ENCODE measurements around the gene CERK. TPM values are rescaled to one million over a fixed set of nuclear protein-coding genes. Genes with fewer than 3 reads are reported as not detected.
"Not testable (repeated sequence)": the region's sequence is repeated elsewhere in the genome, so short reads cannot be mapped to it uniquely, and the experiment has no call there.

The CERK gene
- total RNA-seq, 2 experiments from 2014 or later = 38.1 to 41.3 TPM

DNA sequence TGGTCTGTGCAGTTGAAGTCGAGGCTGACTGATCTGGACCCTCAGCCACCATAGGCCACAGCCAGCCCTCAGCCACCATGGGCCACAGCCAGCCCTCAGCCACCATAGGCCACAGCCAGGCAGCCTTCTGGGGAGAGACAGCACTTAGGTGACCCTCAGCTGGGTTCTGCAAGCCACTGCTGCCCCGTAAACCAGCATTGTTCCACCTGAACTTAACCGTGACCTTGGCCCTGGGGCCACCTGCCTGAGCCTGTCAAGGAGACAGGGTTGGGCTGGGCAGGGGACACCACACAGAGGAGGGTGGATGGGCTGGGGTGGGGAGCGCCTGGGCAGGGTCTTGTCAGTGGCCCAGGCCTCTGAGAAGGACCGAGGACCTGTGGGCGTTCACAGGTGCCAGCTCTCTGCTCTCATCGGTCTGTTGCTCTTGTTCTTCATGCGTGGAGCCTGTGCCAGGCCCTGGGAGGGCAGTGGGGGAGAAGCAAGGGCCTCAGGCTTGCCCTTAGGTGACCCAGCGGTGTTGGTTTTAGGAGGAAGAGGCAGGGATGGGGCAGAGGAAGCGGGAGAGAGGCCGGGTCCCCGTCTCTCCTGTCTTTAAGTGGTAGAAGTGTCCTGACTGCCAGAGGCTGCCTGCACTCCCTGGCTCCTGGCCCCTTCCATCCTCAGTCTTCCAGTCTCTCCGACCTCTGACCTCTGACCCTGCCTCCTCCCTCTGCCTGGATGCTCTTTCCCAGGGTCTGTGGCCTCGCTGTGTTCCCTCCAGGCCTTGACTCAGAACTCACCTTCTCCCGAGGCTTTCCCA lies 81.0 kb downstream of the CERK start:
- Mint-ChIP-seq H3K27me3 (no peaks in the 10 kb centered on the region), H3K4me1 (peaks cover 37% of the 10 kb centered on the region), H3K36me3 (no peaks in the 10 kb centered on the region), H3K4me3 (no peak overlapping the region), H3K27ac (no peak overlapping the region), H3K9me3 (no peaks in the 10 kb centered on the region)
- no peak for DNase-seq

DNA sequence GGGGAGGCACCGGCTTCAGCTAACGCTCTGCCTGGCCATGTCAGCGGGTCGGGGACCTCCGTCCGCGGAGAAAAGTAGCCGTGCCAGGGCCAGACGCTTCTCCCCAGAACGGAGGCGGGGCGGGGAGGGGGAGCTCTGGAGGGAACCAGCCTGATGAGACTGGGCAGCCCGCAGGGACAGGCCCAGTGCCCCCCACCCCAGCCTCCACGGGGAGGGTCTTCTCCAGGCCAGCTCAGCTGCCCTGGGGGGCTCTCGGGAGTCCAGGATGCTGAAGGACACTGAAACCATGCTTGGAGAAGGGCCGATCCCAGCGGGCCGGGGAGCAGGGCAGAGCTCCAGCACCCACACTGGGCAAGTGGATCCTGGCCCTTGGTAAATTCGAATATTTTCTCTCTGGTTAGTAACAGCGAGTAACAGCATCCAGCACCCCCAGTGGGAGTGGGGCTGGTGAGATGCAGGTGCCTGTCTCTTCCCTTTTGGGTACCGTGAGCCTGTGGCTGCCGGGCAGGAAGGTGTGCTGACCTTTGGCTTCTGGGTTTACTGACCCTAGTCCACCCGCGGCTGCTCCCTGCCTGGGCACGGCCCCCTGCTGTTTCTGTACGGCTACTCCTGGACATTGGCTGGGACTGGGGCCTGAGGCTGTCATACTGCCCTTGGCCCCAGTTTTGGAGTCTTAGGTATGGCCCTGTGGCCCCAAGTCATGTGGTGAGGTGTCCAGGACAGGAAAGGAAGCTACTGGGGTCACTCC lies 82.0 kb downstream of the CERK start:
- H3K27ac Mint-ChIP-seq = no peak overlapping the region
- no peaks in the 10 kb centered on the region for H3K27me3 Mint-ChIP-seq
- no peaks in the 10 kb centered on the region for H3K9me3 Mint-ChIP-seq

DNA sequence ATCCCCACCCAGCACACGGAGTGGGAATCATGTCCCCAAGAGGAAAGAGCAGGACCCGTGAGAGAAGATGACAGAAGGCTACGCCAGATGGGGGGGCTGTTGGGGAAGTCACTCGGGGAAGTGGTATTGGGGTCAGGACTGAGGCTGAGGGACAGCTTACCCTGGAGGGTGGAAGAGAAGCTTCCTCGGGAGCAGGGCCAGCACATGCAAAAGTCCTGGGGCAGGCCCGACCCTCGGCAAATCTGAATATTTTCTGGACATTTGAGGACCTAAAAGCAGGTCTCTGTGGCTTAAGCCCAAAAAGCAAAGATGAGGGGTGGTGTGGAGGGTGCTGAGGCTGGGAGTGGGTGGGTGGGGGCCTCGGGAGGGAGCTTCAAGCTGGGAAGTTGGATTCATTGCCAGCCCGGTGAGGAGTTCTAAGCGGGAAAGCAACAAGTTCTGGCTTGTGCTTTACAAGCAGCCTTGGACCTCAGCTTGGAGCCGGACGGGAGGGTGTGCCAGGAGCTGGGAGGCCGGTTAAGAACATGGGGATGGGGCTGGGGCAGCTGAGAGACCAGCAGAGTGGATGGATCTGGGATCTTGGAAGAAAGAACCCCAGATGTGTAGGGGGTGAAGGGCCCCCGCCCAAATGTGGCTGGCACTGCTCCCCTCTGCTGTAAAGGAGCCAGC lies 83.0 kb downstream of the CERK start:
- no peaks in the 10 kb centered on the region for H3K9me3 Mint-ChIP-seq

More for the DNA sequence above, 82.0 kb downstream of the CERK start:
- no peak for DNase-seq
- peaks cover 34% of the 10 kb centered on the region for H3K4me1 Mint-ChIP-seq
- no peaks in the 10 kb centered on the region for H3K36me3 Mint-ChIP-seq
- H3K4me3 Mint-ChIP-seq = no peak overlapping the region

DNA sequence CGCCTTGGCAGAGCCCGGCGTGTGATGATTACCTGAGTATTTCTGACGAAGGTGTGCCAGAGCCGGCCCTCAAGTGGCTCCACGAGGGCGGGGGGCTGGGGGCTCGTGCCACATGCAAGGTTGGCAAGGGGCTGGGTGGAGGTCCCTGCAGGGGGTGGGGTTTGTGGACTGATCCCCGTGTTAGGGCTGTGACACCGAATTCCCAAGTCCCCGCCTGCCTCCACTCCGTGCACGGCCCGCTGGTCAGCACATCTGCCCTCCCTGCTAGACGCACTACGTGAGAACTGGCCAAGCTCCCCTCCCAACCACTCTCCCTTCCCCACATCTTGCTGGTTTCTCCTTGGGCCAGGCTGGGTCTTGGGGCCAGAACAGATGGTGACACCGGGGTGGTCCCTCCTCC lies 83.6 kb downstream of the CERK start:
- no peak for DNase-seq
- no peaks in the 10 kb centered on the region for H3K9me3 Mint-ChIP-seq
- no peaks in the 10 kb centered on the region for H3K36me3 Mint-ChIP-seq
- H3K4me3 Mint-ChIP-seq = no peak overlapping the region
- no peaks in the 10 kb centered on the region for H3K27me3 Mint-ChIP-seq
- no peak overlapping the region for H3K27ac Mint-ChIP-seq
- H3K4me1 Mint-ChIP-seq = peaks cover 25% of the 10 kb centered on the region

More for the DNA sequence above, 83.0 kb downstream of the CERK start:
- no peaks in the 10 kb centered on the region for H3K27me3 Mint-ChIP-seq
- no peaks in the 10 kb centered on the region for H3K36me3 Mint-ChIP-seq
- H3K27ac Mint-ChIP-seq = no peak overlapping the region
- DNase-seq = no peak
- H3K4me1 Mint-ChIP-seq = peaks cover 28% of the 10 kb centered on the region
- H3K4me3 Mint-ChIP-seq = no peak overlapping the region

DNA sequence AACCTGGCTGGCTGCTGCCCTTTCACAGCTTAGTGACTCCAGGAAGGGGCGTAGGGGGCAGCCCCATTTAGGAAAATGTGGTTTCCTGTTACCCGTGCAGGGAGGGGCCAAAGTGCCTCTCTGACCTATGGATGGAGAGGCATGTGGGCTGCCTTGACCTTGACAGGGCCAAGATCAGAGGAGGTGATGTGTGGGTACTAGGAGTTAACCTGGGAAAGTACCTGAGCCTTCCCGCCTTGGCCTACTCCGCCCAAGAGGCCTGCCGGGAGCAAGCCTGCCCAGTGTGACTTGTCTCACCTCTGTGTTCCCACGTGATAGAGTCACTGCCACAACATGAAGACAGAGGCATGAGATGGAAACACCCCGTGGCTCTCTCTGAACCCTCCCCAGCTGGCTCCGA lies 84.5 kb downstream of the CERK start:
- peak overlapping the region; percentile 84 for H3K27ac Mint-ChIP-seq
- peaks cover 25% of the 10 kb centered on the region for H3K4me1 Mint-ChIP-seq
- no peak overlapping the region for H3K4me3 Mint-ChIP-seq
- H3K9me3 Mint-ChIP-seq = no peaks in the 10 kb centered on the region
- H3K36me3 Mint-ChIP-seq = no peaks in the 10 kb centered on the region
- no peaks in the 10 kb centered on the region for H3K27me3 Mint-ChIP-seq
- DNase-seq = peak; percentile 58

DNA sequence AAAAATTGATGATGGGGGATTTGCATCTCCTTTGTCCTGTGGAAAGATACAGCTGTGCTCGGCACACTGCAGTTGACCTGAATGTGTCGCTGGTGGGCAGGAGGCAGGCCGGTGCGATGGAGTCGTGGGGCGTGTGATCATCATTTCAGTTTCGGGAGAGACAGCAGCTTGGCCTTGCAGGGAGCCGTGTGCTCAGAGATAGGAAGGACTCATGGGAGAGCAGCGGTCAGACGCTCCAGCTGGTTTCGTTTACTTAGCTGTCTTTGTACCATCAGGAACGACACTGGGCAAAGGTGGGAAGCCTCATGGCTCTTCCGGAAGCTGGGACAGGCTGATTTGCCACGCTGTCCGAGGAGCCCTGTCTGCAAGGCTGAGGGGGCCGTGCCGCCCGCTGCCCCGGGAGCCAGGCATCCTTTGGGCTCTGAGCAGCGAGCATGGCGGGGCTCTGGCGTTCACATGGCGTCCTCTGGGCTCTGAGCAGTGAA lies 85.2 kb downstream of the CERK start:
- DNase-seq = no peak
- H3K36me3 Mint-ChIP-seq = no peaks in the 10 kb centered on the region
- H3K9me3 Mint-ChIP-seq = no peaks in the 10 kb centered on the region
- peak overlapping the region; percentile 46 for H3K27ac Mint-ChIP-seq
- H3K4me1 Mint-ChIP-seq = peaks cover 25% of the 10 kb centered on the region
- H3K4me3 Mint-ChIP-seq = peak overlapping the region; percentile 26
- no peaks in the 10 kb centered on the region for H3K27me3 Mint-ChIP-seq

DNA sequence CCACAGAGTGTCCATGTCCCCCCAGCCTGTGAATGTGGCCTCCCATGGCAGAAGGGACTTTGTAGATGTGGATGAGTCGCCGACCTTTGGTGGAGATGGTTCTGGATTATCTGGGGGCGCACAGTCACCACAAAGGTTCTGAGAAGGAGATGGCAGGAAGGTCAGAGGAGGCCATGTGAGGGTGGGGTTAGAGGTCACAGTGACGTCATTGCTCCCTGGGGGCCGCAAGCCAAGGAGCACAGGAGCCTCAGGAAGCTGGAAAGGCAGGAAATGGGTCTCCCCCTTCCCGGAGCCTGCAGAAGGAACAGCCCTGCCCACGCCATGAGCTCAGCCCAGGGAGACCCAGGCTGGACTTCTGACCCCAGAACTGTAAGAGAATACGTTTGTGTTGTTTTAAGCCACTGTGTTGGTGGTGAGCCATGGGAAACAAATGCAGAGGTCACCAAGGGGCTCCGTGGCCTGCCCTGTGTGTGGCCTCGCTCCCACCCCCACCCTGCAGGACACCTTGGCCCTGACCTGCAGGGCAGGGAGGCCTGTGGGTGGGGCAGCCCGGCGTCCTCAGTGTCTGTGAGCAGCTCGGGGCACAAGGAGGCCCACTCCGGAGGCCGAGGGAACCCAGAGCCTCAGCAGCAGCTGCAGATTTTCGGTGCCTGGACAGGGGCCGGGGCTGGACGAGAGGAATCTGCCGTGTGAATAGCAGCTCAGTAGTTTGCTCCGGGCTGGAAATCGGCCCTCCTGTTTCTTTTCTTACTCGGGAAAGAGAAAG lies 85.8 kb downstream of the CERK start:
- Mint-ChIP-seq H3K9me3 (no peaks in the 10 kb centered on the region), H3K36me3 (no peaks in the 10 kb centered on the region), H3K27me3 (no peaks in the 10 kb centered on the region), H3K4me3 (no peak overlapping the region), H3K27ac (peak overlapping the region; percentile 61), H3K4me1 (peaks cover 25% of the 10 kb centered on the region)
- DNase-seq = peak; percentile 17

DNA sequence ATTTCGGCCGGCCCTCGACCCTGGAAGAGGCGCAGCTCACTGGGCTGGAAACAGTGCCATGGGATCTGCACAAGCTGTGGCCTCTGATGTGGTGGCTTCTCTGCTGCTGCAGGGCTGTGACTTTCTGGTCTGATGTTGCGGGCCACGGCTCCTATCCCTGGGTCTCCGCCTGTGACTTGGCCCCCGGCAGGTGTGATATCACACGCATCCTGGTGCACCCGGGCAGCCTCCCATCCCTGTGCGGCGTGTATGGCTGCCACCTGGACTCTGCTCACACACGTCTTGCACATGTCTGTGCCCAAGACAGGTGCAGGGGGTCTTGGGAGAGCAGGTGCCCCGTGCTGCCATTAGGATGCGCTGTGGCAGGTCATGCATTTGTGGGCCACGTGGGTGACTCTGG lies 86.7 kb downstream of the CERK start:
- H3K27me3 Mint-ChIP-seq = no peaks in the 10 kb centered on the region
- H3K27ac Mint-ChIP-seq = no peak overlapping the region
- DNase-seq = no peak
- no peak overlapping the region for H3K4me3 Mint-ChIP-seq
- H3K9me3 Mint-ChIP-seq = no peaks in the 10 kb centered on the region
- H3K4me1 Mint-ChIP-seq = peaks cover 25% of the 10 kb centered on the region
- H3K36me3 Mint-ChIP-seq = no peaks in the 10 kb centered on the region

DNA sequence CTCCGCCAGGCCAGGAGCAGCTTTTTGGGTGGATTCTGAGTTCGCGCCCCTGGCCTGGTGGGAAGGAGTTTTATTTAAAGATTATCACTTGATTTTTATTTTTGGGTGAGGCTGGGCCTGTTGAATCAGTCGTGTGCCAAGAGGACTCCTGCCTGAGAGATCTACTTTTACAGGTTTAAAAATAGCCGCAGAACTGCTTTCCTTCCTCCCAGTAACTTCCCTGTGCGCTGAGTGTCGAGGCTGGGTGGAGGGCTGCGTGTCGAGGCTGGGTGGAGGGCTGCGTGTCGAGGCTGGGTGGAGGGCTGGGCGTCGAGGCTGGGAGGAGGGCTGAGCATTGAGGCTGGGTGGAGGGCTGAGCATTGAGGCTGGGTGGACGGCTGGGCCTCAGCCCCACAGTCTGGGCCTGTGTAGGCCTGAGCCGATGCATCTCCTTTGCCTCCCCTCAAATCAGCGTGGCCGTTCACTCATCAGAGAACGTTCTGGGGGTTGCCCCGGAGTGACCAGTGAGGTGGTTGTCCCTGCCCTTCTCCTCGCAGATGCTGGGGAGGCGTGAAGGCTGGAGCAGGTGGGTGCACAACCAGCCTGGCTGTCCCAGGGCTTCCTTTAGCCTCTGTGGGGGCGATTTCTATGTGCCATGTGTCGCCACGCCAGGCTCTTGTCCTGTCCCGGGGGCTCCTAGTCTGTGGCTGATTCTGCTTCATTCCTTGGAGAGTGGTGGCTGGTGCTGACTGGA lies 87.8 kb downstream of the CERK start:
- Mint-ChIP-seq H3K36me3 (no peaks in the 10 kb centered on the region), H3K27ac (no peak overlapping the region), H3K4me1 (peaks cover 25% of the 10 kb centered on the region), H3K9me3 (no peaks in the 10 kb centered on the region), H3K27me3 (no peaks in the 10 kb centered on the region), H3K4me3 (no peak overlapping the region)
- DNase-seq = no peak

DNA sequence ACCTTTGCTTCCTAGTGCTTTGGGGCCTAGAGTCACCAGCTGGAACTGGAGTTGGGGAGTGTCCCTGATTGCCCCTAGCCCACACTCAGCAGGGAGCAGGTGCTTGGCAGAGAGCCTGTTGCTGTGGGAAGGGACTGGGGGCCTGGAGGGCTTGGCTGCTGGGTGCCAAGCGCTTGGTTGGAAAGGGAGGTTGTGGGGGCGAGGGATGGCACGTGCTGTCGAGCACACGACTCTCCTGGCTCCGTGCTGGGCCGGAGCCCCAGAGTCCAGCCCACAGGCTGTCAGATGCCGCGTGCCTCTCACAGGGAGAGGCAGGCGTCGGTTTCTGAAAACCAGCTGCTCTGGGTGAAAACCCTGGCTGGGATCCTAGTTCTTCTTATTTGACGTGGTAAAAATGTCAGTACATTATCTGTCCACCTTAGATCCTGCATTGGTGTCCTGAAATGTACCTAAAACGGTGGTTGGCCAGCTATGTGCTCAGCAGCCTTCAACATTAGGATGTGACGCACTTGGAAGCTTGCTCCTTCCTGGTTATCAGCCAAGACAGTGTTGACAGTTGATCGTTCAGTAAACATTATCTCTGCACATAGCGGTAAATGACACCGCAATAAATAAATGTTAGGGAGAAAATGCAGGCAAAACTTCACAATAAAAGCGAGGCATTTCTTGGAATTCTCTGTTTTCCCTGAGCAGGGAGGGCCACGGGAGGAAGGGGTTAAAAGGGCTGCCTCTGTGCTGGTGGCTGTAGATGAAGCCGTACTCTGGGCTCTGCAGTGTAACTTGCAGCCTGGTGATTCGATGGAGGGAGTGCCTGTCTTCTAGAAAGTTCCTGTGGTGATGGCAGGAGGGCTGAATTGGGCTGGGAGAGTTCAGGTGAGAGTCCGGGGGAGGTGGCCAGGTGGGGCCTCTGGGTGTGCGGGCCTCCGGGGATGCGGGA lies 88.6 kb downstream of the CERK start:
- H3K27ac Mint-ChIP-seq = no peak overlapping the region
- no peak for DNase-seq
- H3K4me3 Mint-ChIP-seq = no peak overlapping the region
- H3K36me3 Mint-ChIP-seq = no peaks in the 10 kb centered on the region
- H3K27me3 Mint-ChIP-seq = no peaks in the 10 kb centered on the region
- peaks cover 20% of the 10 kb centered on the region for H3K4me1 Mint-ChIP-seq
- no peaks in the 10 kb centered on the region for H3K9me3 Mint-ChIP-seq

DNA sequence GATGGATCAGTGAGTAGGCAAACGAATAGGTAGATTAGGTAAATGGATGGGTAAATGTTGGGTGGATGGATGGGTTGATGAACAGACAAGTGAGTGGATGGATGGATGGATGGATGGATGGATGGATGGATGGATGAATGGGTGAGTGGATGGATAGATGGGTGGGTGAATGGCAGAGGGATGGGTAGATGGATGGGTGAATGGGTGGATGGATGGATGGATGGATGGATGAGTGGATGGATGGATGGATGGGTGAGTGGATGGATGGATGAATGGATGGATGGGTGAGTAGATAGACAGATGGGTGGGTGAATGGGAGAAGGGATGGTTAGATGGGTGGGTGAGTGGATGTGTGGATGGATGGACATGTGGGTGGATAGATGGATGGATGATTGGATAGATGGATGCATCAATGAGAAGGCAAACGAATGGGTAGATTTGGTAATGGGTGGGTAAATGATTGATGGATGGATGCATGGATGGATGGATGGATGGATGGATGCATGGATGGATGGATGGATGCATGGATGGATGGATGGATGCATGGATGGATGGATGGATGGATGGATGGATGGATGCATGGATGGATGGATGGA lies 89.7 kb downstream of the CERK start:
- not testable (repeated sequence) for DNase-seq, H3K27me3 Mint-ChIP-seq, H3K9me3 Mint-ChIP-seq, H3K27ac Mint-ChIP-seq, H3K36me3 Mint-ChIP-seq, H3K4me3 Mint-ChIP-seq
- H3K4me1 Mint-ChIP-seq = peaks cover 13% of the 10 kb centered on the region

DNA sequence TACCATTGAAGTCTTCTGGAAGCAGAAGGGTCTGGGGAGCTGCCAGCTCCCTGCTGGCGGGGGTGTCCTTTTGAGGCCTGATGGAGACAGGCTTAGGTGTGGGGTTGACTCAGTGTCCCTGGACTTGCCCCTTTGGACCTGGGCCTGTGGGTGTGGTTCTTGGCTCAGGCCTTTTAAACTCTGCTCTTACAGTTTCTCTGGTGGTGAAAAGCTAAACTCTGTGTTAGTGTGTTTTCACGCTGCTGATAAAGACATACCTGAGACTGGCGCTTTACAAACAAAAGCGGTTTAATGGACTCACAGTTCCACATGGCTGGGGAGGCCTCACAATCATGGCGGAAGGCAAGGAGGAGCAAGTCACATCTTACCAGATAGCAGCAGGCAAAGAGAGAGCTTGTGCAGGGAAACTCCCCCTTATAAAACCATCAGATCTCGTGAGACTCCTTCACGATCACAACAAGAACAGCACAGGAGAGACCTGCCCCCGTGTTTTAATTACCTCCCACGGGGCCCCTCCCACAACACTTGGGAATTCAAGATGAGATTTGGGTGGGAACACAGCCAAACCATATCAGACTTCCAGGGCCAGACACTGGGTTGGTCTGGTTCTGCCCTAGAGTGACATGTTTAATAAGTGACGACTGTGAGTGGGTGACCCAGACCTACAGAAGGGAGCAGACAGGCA lies 91.4 kb downstream of the CERK start:
- peaks cover 2% of the 10 kb centered on the region for H3K4me1 Mint-ChIP-seq
- H3K27me3 Mint-ChIP-seq = no peaks in the 10 kb centered on the region
- H3K4me3 Mint-ChIP-seq = no peak overlapping the region
- DNase-seq = no peak
- no peaks in the 10 kb centered on the region for H3K36me3 Mint-ChIP-seq
- H3K9me3 Mint-ChIP-seq = no peaks in the 10 kb centered on the region
- no peak overlapping the region for H3K27ac Mint-ChIP-seq

Data from activated naive CD8-positive, alpha-beta T cell treated with anti-CD3 and anti-CD28 coated beads for 36 hours (primary cell).